Prostate gland (tissue), 2 donors: ENCODE measurements around the gene LGMN. TPM values are rescaled to one million over a fixed set of nuclear protein-coding genes. Genes with fewer than 3 reads are reported as not detected.

Experiments used
- DNase-seq: peaks from one replicate; pipeline ENCODE4 v3.0.0-alpha.2; 2019; ENCODE audit warnings: low spot score
- H3K27ac ChIP-seq, 2 donors: fragments of 200-600 bp; sonication (generic); 2 replicates each; pipeline ENCODE4 v1.5.1; 2017 to 2019
- H3K27me3 ChIP-seq: fragments of 200-600 bp; sonication (generic); replicated peaks from 2 replicates; pipeline ENCODE4 v1.5.1; 2019; ENCODE audit not compliant: insufficient read depth
- H3K36me3 ChIP-seq, 2 donors: fragments of 200-600 bp; sonication (generic); 1 replicate in 1 of 2; 2 replicates in 1 of 2; pipeline versions ENCODE4 v1.5.1 to v1.8.1; 2017 to 2019
- H3K4me1 ChIP-seq: fragments of 200-600 bp; sonication (generic); replicated peaks from 2 replicates; pipeline ENCODE4 v1.5.1; 2019
- H3K4me3 ChIP-seq, 2 donors: fragments of 200-600 bp; sonication (generic); 2 replicates each; pipeline ENCODE4 v1.5.1; 2017 to 2019
- H3K9me3 ChIP-seq: fragments of 200-600 bp; sonication (generic); 2 replicates; pipeline ENCODE4 v1.5.1; 2017
- POLR2A ChIP-seq: fragments of 450-650 bp; IDR thresholded peaks from one replicate; pipeline ENCODE4 v1.6.1; 2016; ENCODE audit warnings: antibody characterized with exemption, mild to moderate bottlenecking
- POLR2AphosphoS5 ChIP-seq: sonication (generic); formaldehyde crosslinking; IDR thresholded peaks from one replicate; pipeline ENCODE4 v1.6.1; 2017; ENCODE audit warnings: antibody characterized with exemption
- WGBS: methylation state at CpG from one replicate; pipeline ENCODE4 v1.1.5; 2018; 5-methylcytosine and 5-hydroxymethylcytosine counted together
- intact Hi-C: fragments of 100-400 bp; cut with DNase I; formaldehyde crosslinking; loops from one replicate; pipeline ENCODE4 v1.14.2; 2022
- total RNA-seq, 2 donors: library from RNA; depleted of rRNA; stranded (reverse); fragments of >200 nt; gene quantifications; one replicate each; pipeline ENCODE4 v1.1.0, GENCODE V29; 2016
- TF ChIP-seq, protein P1 (sequence below), 4 experiments: fragments of 200-600 bp in 2 of 4; fragments of 450-650 bp in 2 of 4; sonication (generic) in 2 of 4; IDR thresholded peaks; 1 replicate in 3 of 4; 2 replicates in 1 of 4; pipeline ENCODE4 v1.5.1; 2016 to 2019; ENCODE audit warnings: antibody characterized with exemption in 4 of 4, mild to moderate bottlenecking in 2 of 4, moderate library complexity in 2 of 4

LGMN gene
- total RNA-seq, 2 donors from 2014 or later = 88.3 to 155 TPM

DNA sequence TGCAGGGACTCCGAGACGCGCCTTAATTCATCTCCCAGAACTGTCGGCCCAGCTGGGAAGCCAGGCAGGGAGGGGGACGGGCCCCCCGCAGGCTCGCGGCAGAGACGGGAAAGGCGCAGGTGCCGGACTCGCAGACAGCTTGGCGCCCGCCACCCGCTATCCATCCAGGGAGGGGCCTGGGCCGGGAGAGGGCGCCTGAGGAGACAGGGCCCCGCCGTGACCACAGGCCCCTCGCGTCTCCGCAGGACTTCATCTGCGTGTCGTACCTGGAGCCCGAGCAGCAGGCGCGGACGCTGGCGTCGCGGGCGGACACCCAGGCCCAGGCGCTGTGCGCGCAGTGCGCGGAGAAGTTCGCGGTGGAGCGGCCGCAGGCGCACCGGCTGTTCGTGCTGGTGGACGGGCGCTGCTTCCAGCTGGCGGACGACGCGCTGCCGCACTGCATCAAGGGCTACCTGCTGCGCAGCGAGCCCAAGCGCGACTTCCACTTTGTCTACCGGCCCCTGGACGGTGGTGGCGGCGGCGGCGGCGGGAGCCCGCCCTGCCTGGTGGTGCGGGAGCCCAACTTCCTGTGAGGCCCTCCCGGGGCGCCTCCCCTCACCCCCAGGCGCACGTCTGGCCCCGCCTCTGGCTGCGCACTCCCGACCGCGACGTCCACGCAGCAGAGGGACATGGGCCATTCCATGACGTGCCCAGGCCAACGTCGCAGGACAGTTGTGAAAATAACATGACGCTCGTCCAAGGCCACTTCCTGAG, 60.6 kb downstream of the LGMN start:
- TF ChIP-seq, protein P1, sequence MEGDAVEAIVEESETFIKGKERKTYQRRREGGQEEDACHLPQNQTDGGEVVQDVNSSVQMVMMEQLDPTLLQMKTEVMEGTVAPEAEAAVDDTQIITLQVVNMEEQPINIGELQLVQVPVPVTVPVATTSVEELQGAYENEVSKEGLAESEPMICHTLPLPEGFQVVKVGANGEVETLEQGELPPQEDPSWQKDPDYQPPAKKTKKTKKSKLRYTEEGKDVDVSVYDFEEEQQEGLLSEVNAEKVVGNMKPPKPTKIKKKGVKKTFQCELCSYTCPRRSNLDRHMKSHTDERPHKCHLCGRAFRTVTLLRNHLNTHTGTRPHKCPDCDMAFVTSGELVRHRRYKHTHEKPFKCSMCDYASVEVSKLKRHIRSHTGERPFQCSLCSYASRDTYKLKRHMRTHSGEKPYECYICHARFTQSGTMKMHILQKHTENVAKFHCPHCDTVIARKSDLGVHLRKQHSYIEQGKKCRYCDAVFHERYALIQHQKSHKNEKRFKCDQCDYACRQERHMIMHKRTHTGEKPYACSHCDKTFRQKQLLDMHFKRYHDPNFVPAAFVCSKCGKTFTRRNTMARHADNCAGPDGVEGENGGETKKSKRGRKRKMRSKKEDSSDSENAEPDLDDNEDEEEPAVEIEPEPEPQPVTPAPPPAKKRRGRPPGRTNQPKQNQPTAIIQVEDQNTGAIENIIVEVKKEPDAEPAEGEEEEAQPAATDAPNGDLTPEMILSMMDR (IDR thresholded peaks at IDR 0.05) = no peak
- TF ChIP-seq POLR2A (no peak), POLR2AphosphoS5 (no peak)
- no peak for DNase-seq
- no peaks in the 10 kb centered on the region for H3K36me3 ChIP-seq
- peak overlapping the region; percentile 18 to 33 for H3K4me3 ChIP-seq
- WGBS = 25% methylated on average over 25 of the region's 80 CpGs
- H3K9me3 ChIP-seq = no peaks in the 10 kb centered on the region
- H3K4me1 ChIP-seq = peaks cover 2% of the 10 kb centered on the region
- intact Hi-C loops = loop anchor here (2.0 to 10.0 kb wide), 3 partner anchors 97 to 563 kb away; partner anchors contain the start of genes CPSF2, NDUFB1 and RIN3
- H3K27me3 ChIP-seq = no peaks in the 10 kb centered on the region
- H3K27ac ChIP-seq = peak overlapping the region in 1 of 2 donors; percentile 17

DNA sequence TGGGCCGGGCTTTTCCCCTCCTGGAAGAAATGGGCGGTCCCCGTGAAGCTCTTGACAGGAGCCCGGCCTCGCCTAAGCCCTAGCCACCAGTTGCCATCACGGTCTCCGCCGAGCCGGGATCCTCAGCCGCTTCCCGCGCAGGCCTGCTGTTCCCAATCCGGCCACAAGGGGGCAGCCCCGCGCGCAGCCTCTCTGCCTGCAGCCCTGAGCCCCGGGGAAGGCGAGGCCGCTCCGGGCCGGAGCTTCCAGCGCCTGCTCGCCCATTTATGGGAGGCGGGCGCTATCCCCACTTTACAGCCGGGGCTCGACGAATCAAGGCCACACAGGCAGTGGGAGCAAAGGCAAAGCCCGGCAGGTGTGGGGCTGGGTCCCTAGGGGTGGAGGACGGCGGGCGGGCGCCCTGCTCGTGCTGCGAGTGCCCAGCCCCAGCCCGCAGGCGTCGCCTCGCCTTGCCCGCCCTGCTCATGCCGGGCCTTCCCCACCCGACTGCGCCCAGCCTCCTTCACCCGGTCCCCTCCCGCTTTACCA, 61.5 kb downstream of the LGMN start:
- intact Hi-C loops = loop anchor here (2.0 to 10.0 kb wide), 3 partner anchors 98 to 562 kb away; partner anchors contain the start of genes CPSF2, NDUFB1 and RIN3
- H3K36me3 ChIP-seq = no peaks in the 10 kb centered on the region
- no peaks in the 10 kb centered on the region for H3K27me3 ChIP-seq
- H3K4me3 ChIP-seq = peak overlapping the region; percentile 18 to 33
- DNase-seq = peak; percentile 69
- H3K9me3 ChIP-seq = no peaks in the 10 kb centered on the region
- peak overlapping the region in 1 of 2 donors; percentile 0 for H3K27ac ChIP-seq
- 3% methylated on average over 29 of the region's 45 CpGs for WGBS
- peaks cover 2% of the 10 kb centered on the region for H3K4me1 ChIP-seq
- TF ChIP-seq POLR2AphosphoS5 = peak; percentile 42
- TF ChIP-seq POLR2A = no peak
- TF ChIP-seq, protein P1 (IDR thresholded peaks at IDR 0.05) = peak; percentile 71 to 94 (median 83)

DNA sequence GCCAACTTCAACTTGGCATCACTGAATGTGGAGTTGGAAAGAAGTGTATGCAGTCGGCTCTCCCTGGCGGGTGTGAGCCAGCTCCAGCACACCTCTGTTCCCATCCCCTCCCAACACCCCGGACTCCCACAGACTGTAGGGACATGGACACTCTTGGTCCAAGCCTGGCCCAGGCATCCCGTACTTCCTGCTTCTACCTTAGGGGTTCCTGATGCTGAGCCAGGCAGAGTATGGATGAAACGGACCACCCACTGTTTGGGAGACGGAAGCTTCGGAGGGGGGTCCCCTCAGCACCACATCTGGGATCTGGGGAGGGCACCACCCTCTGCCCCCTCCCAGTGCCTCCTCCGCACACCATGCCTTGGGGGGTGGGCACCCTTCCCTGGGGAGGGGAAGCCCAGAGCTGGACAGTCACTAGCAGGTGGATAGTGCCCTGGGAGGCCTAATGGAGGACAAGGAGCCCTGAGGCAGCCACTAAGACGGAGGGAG, 62.0 kb downstream of the LGMN start:
- Histone ChIP-seq H3K9me3 (no peaks in the 10 kb centered on the region), H3K27me3 (no peaks in the 10 kb centered on the region), H3K27ac (no peak overlapping the region), H3K4me3 (no peak overlapping the region), H3K36me3 (no peaks in the 10 kb centered on the region), H3K4me1 (peaks cover 2% of the 10 kb centered on the region)
- intact Hi-C loops = loop anchor here (2.0 to 10.0 kb wide), 3 partner anchors 98 to 562 kb away; partner anchors contain the start of genes CPSF2, NDUFB1 and RIN3
- TF ChIP-seq POLR2A (no peak), POLR2AphosphoS5 (no peak)
- TF ChIP-seq, protein P1 (IDR thresholded peaks at IDR 0.05) = no peak
- no peak for DNase-seq
- 79% methylated on average over 9 of the region's 9 CpGs for WGBS

DNA sequence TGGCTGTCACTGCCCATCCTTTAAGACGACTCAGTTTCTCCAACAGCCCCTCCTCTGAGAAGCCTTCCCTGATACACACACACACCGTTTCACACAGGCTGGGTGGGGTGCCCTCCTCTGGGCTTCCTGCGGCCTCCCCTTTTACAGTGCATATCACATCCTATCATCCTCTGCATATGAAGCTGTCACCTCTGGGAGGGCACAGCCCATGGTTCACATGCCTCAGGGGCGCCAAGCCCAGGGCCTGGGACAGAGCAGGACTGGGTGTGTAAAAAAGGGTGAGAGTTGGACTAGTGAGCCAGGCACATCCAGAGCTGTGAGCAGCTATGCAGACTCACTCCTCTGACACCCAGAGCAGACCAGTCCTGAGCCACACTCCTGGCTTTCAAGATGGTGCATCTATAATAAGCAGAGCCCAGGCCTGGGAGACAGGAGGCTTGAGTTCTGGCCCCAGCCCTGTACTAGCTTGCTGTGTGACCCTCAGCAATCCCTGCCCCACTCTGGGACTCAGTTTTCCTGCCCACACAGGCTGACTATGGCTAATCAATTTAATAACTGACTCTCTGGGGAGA, 62.6 kb downstream of the LGMN start:
- Histone ChIP-seq H3K4me3 (no peak overlapping the region), H3K27ac (no peak overlapping the region), H3K4me1 (peaks cover 2% of the 10 kb centered on the region), H3K27me3 (no peaks in the 10 kb centered on the region), H3K9me3 (no peaks in the 10 kb centered on the region), H3K36me3 (no peaks in the 10 kb centered on the region)
- no peak for DNase-seq
- 96% methylated on average over 4 of the region's 4 CpGs for WGBS
- intact Hi-C loops = loop anchor here (2.0 to 10.0 kb wide), 3 partner anchors 99 to 561 kb away; partner anchors contain the start of genes CPSF2, NDUFB1 and RIN3
- TF ChIP-seq POLR2A (no peak), POLR2AphosphoS5 (no peak)
- TF ChIP-seq, protein P1 (IDR thresholded peaks at IDR 0.05) = no peak
